Gastroesophageal sphincter (tissue), 4 donors: Measurements from ENCODE around the gene RPLP2. TPM values are rescaled to one million over a fixed set of nuclear protein-coding genes. Genes with fewer than 3 reads are reported as not detected.

ENCODE experiments used
- ATAC-seq: fragments of 150-250 bp; one replicate; pipeline ENCODE4 v1.9.1; 2016; ENCODE audit warnings: mild to moderate bottlenecking, moderate library complexity
- H3K27ac ChIP-seq, 4 donors: fragments of 200-600 bp; sonication (generic) in 3 of 4; 1 replicate in 3 of 4; 2 replicates in 1 of 4; pipeline ENCODE4 v1.5.1; 2016 to 2019
- H3K27me3 ChIP-seq: fragments of 200-600 bp; sonication (generic); one replicate; pipeline ENCODE4 v1.5.1; 2019
- H3K36me3 ChIP-seq, 2 donors: fragments of 200-600 bp; sonication (generic); one replicate each; pipeline ENCODE4 v1.5.1; 2019; ENCODE audit warnings: control low read depth in 1 of 2
- H3K4me1 ChIP-seq, 3 donors: fragments of 200-600 bp; sonication (generic); 1 replicate in 2 of 3; 2 replicates in 1 of 3; pipeline ENCODE4 v1.5.1; 2016 to 2019; ENCODE audit warnings: control low read depth in 2 of 3
- H3K4me3 ChIP-seq, 2 donors: fragments of 200-600 bp; sonication (generic); one replicate each; pipeline ENCODE4 v1.5.1; 2019; ENCODE audit warnings: mild to moderate bottlenecking in 1 of 2, moderate library complexity in 1 of 2
- H3K9me3 ChIP-seq, 3 donors: fragments of 200-600 bp; sonication (generic); one replicate each; pipeline ENCODE4 v1.5.1; 2017 to 2019; ENCODE audit warnings: control low read depth in 2 of 3
- CTCF ChIP-seq, 4 experiments: fragments of 200-600 bp in 2 of 4; fragments of 450-650 bp in 2 of 4; sonication (generic) in 1 of 4; IDR thresholded peaks; one replicate each; pipeline ENCODE4 v1.5.1; 2017 to 2019; ENCODE audit warnings: antibody characterized with exemption in 4 of 4, mild to moderate bottlenecking in 2 of 4, moderate library complexity in 2 of 4
- EP300 ChIP-seq: sonication (generic); formaldehyde crosslinking; IDR thresholded peaks from one replicate; pipeline ENCODE4 v1.6.1; 2017; ENCODE audit warnings: antibody characterized with exemption, mild to moderate bottlenecking
- POLR2A ChIP-seq, 2 donors: fragments of 450-650 bp; IDR thresholded peaks; one replicate each; pipeline ENCODE4 v1.6.1; 2017; ENCODE audit warnings: antibody characterized with exemption in 2 of 2, mild to moderate bottlenecking in 2 of 2, moderate library complexity in 1 of 2
- POLR2AphosphoS5 ChIP-seq: sonication (generic); formaldehyde crosslinking; IDR thresholded peaks from one replicate; pipeline ENCODE4 v1.6.1; 2017; ENCODE audit warnings: antibody characterized with exemption
- WGBS, 2 donors: methylation state at CpG; one replicate each; pipeline ENCODE4 v1.1.5; 2018; ENCODE audit warnings: low coverage in 1 of 2; 5-methylcytosine and 5-hydroxymethylcytosine counted together
- total RNA-seq, 4 donors: library from RNA; depleted of rRNA; stranded (reverse); fragments of >200 nt; gene quantifications; one replicate each; pipeline ENCODE4 v1.1.0, GENCODE V29; 2016

The RPLP2 gene
- total RNA-seq, 4 donors from 2014 or later, result 165 to 880 (median 462) TPM

GRCh38 chr11:763549-764321 lies 46.0 kb upstream of the RPLP2 start:
- ATAC-seq, result no peak
- WGBS, 2 donors, result 76 to 100% methylated on average over 1 to 2 of the region's 22 CpGs
- Histone ChIP-seq H3K36me3 (peaks cover 0 to 99% of the 10 kb centered on the region in 2 donors), H3K27me3 (no peaks in the 10 kb centered on the region), H3K4me1 (no peaks in the 10 kb centered on the region), H3K27ac (no peak overlapping the region), H3K9me3 (no peaks in the 10 kb centered on the region), H3K4me3 (no peak overlapping the region)
- TF ChIP-seq POLR2A (IDR thresholded peaks at IDR 0.05) (no peak), POLR2AphosphoS5 (no peak), CTCF (IDR thresholded peaks at IDR 0.05) (no peak), EP300 (no peak)

GRCh38 chr11:764322-765024 lies 45.3 kb upstream of the RPLP2 start:
- no peaks in the 10 kb centered on the region for H3K27me3 ChIP-seq
- ATAC-seq, result no peak
- TF ChIP-seq POLR2AphosphoS5, result no peak
- no peak for TF ChIP-seq EP300
- no peak for TF ChIP-seq CTCF (IDR thresholded peaks at IDR 0.05)
- no peak for TF ChIP-seq POLR2A (IDR thresholded peaks at IDR 0.05)
- H3K9me3 ChIP-seq, result no peaks in the 10 kb centered on the region
- peaks cover 0 to 98% of the 10 kb centered on the region in 2 donors for H3K36me3 ChIP-seq
- WGBS, 2 donors, result 61 to 76% methylated on average over 2 to 12 of the region's 18 CpGs
- H3K4me3 ChIP-seq, result no peak overlapping the region
- H3K27ac ChIP-seq, result peak overlapping the region in 1 of 4 donors; percentile 27
- H3K4me1 ChIP-seq, result no peaks in the 10 kb centered on the region

- Histone ChIP-seq H3K27me3 (no peaks in the 10 kb centered on the region), H3K27ac (peak overlapping the region in 1 of 4 donors; percentile 27), H3K4me1 (no peaks in the 10 kb centered on the region), H3K36me3 (peaks cover 0 to 98% of the 10 kb centered on the region in 2 donors), H3K9me3 (no peaks in the 10 kb centered on the region), H3K4me3 (no peak overlapping the region)
- peak; percentile 34 for ATAC-seq
- TF ChIP-seq POLR2A (IDR thresholded peaks at IDR 0.05) (no peak), POLR2AphosphoS5 (no peak), EP300 (no peak), CTCF (IDR thresholded peaks at IDR 0.05) (peak in 3 of 4 experiments; percentile 52 to 73 (median 62))
- 61 to 87% methylated on average over 9 to 13 of the region's 19 CpGs for WGBS, 2 donors
Measured at GRCh38 chr11:765025-765801, 44.6 kb upstream of the RPLP2 start.

- Histone ChIP-seq H3K4me3 (no peak overlapping the region), H3K36me3 (peaks cover 0 to 98% of the 10 kb centered on the region in 2 donors), H3K27ac (peak overlapping the region in 1 of 4 donors; percentile 27), H3K27me3 (no peaks in the 10 kb centered on the region), H3K9me3 (no peaks in the 10 kb centered on the region), H3K4me1 (no peaks in the 10 kb centered on the region)
- ATAC-seq, result no peak
- 96 to 100% methylated on average over 3 to 7 of the region's 8 CpGs for WGBS, 2 donors
- TF ChIP-seq CTCF (IDR thresholded peaks at IDR 0.05), result no peak
- no peak for TF ChIP-seq EP300
- no peak for TF ChIP-seq POLR2AphosphoS5
- TF ChIP-seq POLR2A (IDR thresholded peaks at IDR 0.05), result no peak
Measured at GRCh38 chr11:765802-766091, 44.0 kb upstream of the RPLP2 start.
